ENCODE measurements around the gene APMAP.
"Not testable (repeated sequence)": the region's sequence is repeated elsewhere in the genome, so short reads cannot be mapped to it uniquely, and the experiment has no call there.

APMAP gene

GRCh38 chr20:24954151-24954550 is 38.4 kb downstream of the APMAP start:
- no peak for DNase-seq

GRCh38 chr20:24953621-24954133 is 38.9 kb downstream of the APMAP start:
- DNase-seq = no peak

GRCh38 chr20:24953209-24953575 is 39.4 kb downstream of the APMAP start:
- DNase-seq = no peak

GRCh38 chr20:24952376-24953208 is 40.0 kb downstream of the APMAP start:
- DNase-seq = no peak

GRCh38 chr20:24951536-24952083 is 40.9 kb downstream of the APMAP start:
- DNase-seq = no peak

GRCh38 chr20:24950836-24951525 is 41.6 kb downstream of the APMAP start:
- no peak for DNase-seq

GRCh38 chr20:24950128-24950835 is 42.3 kb downstream of the APMAP start:
- DNase-seq = no peak

GRCh38 chr20:24949756-24950127 is 42.8 kb downstream of the APMAP start:
- no peak for DNase-seq

GRCh38 chr20:24948939-24949679 is 43.4 kb downstream of the APMAP start, which contains the start of gene CST7:
CST7 (plus strand) TSS chr20:24949269; CDS start chr20:24949506, 237 bp downstream.
- no peak for DNase-seq

- not testable (repeated sequence) for DNase-seq
These were observed 44.1 kb downstream of the APMAP start for GRCh38 chr20:24948396-24948938.

- DNase-seq = not testable (repeated sequence)
These were observed 46.2 kb downstream of the APMAP start for GRCh38 chr20:24946376-24946775.

GRCh38 chr20:24943731-24944130 is 48.8 kb downstream of the APMAP start:
- no peak for DNase-seq

GRCh38 chr20:24943196-24943595 is 49.4 kb downstream of the APMAP start:
- no peak for DNase-seq

- no peak for DNase-seq
These were observed 49.9 kb downstream of the APMAP start for GRCh38 chr20:24942679-24943078.

GRCh38 chr20:24939036-24939435 is 53.5 kb downstream of the APMAP start:
- DNase-seq = no peak

- DNase-seq = no peak
These were observed 54.1 kb downstream of the APMAP start for GRCh38 chr20:24938498-24938897.

GRCh38 chr20:24937579-24937978 is 55.0 kb downstream of the APMAP start:
- no peak for DNase-seq

GRCh38 chr20:24936526-24937407 is 55.8 kb downstream of the APMAP start:
- DNase-seq = no peak

GRCh38 chr20:24935766-24936525 is 56.6 kb downstream of the APMAP start:
- no peak for DNase-seq
